Measurements from ENCODE around the gene POC1A. TPM values are rescaled to one million over a fixed set of nuclear protein-coding genes. Genes with fewer than 3 reads are reported as not detected.

Gene POC1A
- total RNA-seq, 2 experiments from 2014 or later: 23.8 to 24.8 TPM

GRCh38 chr3:52069855-52070254, 84.4 kb downstream of the POC1A start:
- peaks cover 9% of the 10 kb centered on the region for H3K4me1 Mint-ChIP-seq
- H3K27me3 Mint-ChIP-seq: no peaks in the 10 kb centered on the region
- H3K36me3 Mint-ChIP-seq: no peaks in the 10 kb centered on the region
- H3K4me3 Mint-ChIP-seq: no peak overlapping the region
- no peak overlapping the region for H3K27ac Mint-ChIP-seq
- no peak for DNase-seq
- H3K9me3 Mint-ChIP-seq: no peaks in the 10 kb centered on the region

- no peaks in the 10 kb centered on the region for H3K27me3 Mint-ChIP-seq
- H3K4me3 Mint-ChIP-seq: no peak overlapping the region
- H3K36me3 Mint-ChIP-seq: no peaks in the 10 kb centered on the region
- DNase-seq: no peak
- no peaks in the 10 kb centered on the region for H3K9me3 Mint-ChIP-seq
- peaks cover 9% of the 10 kb centered on the region for H3K4me1 Mint-ChIP-seq
- H3K27ac Mint-ChIP-seq: no peak overlapping the region
Measured at GRCh38 chr3:52069135-52069534, 85.1 kb downstream of the POC1A start.

GRCh38 chr3:52068730-52069129, 85.5 kb downstream of the POC1A start:
- no peak for DNase-seq
- H3K4me1 Mint-ChIP-seq: peaks cover 9% of the 10 kb centered on the region
- no peaks in the 10 kb centered on the region for H3K36me3 Mint-ChIP-seq
- H3K27me3 Mint-ChIP-seq: no peaks in the 10 kb centered on the region
- no peak overlapping the region for H3K27ac Mint-ChIP-seq
- no peaks in the 10 kb centered on the region for H3K9me3 Mint-ChIP-seq
- H3K4me3 Mint-ChIP-seq: no peak overlapping the region

- no peak for DNase-seq
- H3K4me1 Mint-ChIP-seq: peaks cover 9% of the 10 kb centered on the region
- H3K4me3 Mint-ChIP-seq: no peak overlapping the region
- H3K36me3 Mint-ChIP-seq: no peaks in the 10 kb centered on the region
- H3K27ac Mint-ChIP-seq: no peak overlapping the region
- H3K27me3 Mint-ChIP-seq: no peaks in the 10 kb centered on the region
- H3K9me3 Mint-ChIP-seq: no peaks in the 10 kb centered on the region
Measured at GRCh38 chr3:52068055-52068571, 86.1 kb downstream of the POC1A start.

GRCh38 chr3:52067526-52067925, 86.7 kb downstream of the POC1A start:
- no peaks in the 10 kb centered on the region for H3K9me3 Mint-ChIP-seq
- H3K4me1 Mint-ChIP-seq: peaks cover 9% of the 10 kb centered on the region
- H3K27me3 Mint-ChIP-seq: no peaks in the 10 kb centered on the region
- no peak overlapping the region for H3K4me3 Mint-ChIP-seq
- H3K27ac Mint-ChIP-seq: no peak overlapping the region
- DNase-seq: no peak
- H3K36me3 Mint-ChIP-seq: no peaks in the 10 kb centered on the region

- Mint-ChIP-seq H3K27me3 (no peaks in the 10 kb centered on the region), H3K27ac (no peak overlapping the region), H3K36me3 (no peaks in the 10 kb centered on the region), H3K4me3 (no peak overlapping the region), H3K9me3 (no peaks in the 10 kb centered on the region), H3K4me1 (peaks cover 6% of the 10 kb centered on the region)
- no peak for DNase-seq
Measured at GRCh38 chr3:52067046-52067445, 87.2 kb downstream of the POC1A start.

GRCh38 chr3:52065264-52065756, 88.9 kb downstream of the POC1A start:
- Mint-ChIP-seq H3K27me3 (no peaks in the 10 kb centered on the region), H3K9me3 (no peaks in the 10 kb centered on the region), H3K36me3 (no peaks in the 10 kb centered on the region), H3K4me1 (no peaks in the 10 kb centered on the region), H3K4me3 (no peak overlapping the region), H3K27ac (no peak overlapping the region)
- DNase-seq: no peak

- DNase-seq: no peak
- Mint-ChIP-seq H3K27ac (no peak overlapping the region), H3K4me1 (no peaks in the 10 kb centered on the region), H3K9me3 (no peaks in the 10 kb centered on the region), H3K36me3 (no peaks in the 10 kb centered on the region), H3K4me3 (no peak overlapping the region), H3K27me3 (no peaks in the 10 kb centered on the region)
Measured at GRCh38 chr3:52064561-52064960, 89.7 kb downstream of the POC1A start.

- Mint-ChIP-seq H3K4me3 (no peak overlapping the region), H3K27ac (no peak overlapping the region), H3K9me3 (no peaks in the 10 kb centered on the region), H3K4me1 (no peaks in the 10 kb centered on the region), H3K27me3 (no peaks in the 10 kb centered on the region), H3K36me3 (no peaks in the 10 kb centered on the region)
- DNase-seq: no peak
Measured at GRCh38 chr3:52063026-52063723, 91.0 kb downstream of the POC1A start.

GRCh38 chr3:52062505-52062904, 91.7 kb downstream of the POC1A start:
- Mint-ChIP-seq H3K27ac (no peak overlapping the region), H3K4me1 (peaks cover 1% of the 10 kb centered on the region), H3K9me3 (no peaks in the 10 kb centered on the region), H3K36me3 (no peaks in the 10 kb centered on the region), H3K4me3 (no peak overlapping the region), H3K27me3 (no peaks in the 10 kb centered on the region)
- no peak for DNase-seq

- H3K27ac Mint-ChIP-seq: no peak overlapping the region
- H3K27me3 Mint-ChIP-seq: no peaks in the 10 kb centered on the region
- no peak overlapping the region for H3K4me3 Mint-ChIP-seq
- H3K4me1 Mint-ChIP-seq: peaks cover 4% of the 10 kb centered on the region
- H3K9me3 Mint-ChIP-seq: no peaks in the 10 kb centered on the region
- H3K36me3 Mint-ChIP-seq: no peaks in the 10 kb centered on the region
- no peak for DNase-seq
Measured at GRCh38 chr3:52061121-52061910, 92.9 kb downstream of the POC1A start.

- no peaks in the 10 kb centered on the region for H3K36me3 Mint-ChIP-seq
- H3K9me3 Mint-ChIP-seq: no peaks in the 10 kb centered on the region
- no peak overlapping the region for H3K4me3 Mint-ChIP-seq
- H3K27me3 Mint-ChIP-seq: no peaks in the 10 kb centered on the region
- no peak overlapping the region for H3K27ac Mint-ChIP-seq
- H3K4me1 Mint-ChIP-seq: peaks cover 4% of the 10 kb centered on the region
- DNase-seq: no peak
Measured at GRCh38 chr3:52059781-52060180, 94.4 kb downstream of the POC1A start.

- Mint-ChIP-seq H3K27me3 (no peaks in the 10 kb centered on the region), H3K27ac (no peak overlapping the region), H3K9me3 (no peaks in the 10 kb centered on the region)
Measured at GRCh38 chr3:52057812-52058495, 96.3 kb downstream of the POC1A start.

GRCh38 chr3:52056968-52057811, 97.0 kb downstream of the POC1A start:
- Mint-ChIP-seq H3K9me3 (no peaks in the 10 kb centered on the region), H3K4me3 (peak overlapping the region; percentile 78), H3K27me3 (no peaks in the 10 kb centered on the region), H3K36me3 (peaks cover 7% of the 10 kb centered on the region), H3K4me1 (peaks cover 29% of the 10 kb centered on the region), H3K27ac (peak overlapping the region; percentile 85)
- DNase-seq: peak; percentile 99

More at GRCh38 chr3:52057812-52058495, 96.3 kb downstream of the POC1A start:
- DNase-seq: no peak
- Mint-ChIP-seq H3K36me3 (peaks cover 5% of the 10 kb centered on the region), H3K4me3 (peak overlapping the region; percentile 42), H3K4me1 (peaks cover 21% of the 10 kb centered on the region)
